Dermis lymphatic vessel endothelial cell (primary cell): Measurements from ENCODE around the gene MEOX1. TPM values are rescaled to one million over a fixed set of nuclear protein-coding genes. Genes with fewer than 3 reads are reported as not detected.

Experiments
- total RNA-seq: library from RNA; depleted of rRNA; stranded (reverse); fragments of >200 nt; gene quantifications from 2 replicates; pipeline ENCODE4 v1.2.1, GENCODE V29; 2014

MEOX1 gene
- total RNA-seq = under 0.01 and 0.09 TPM in 2 replicates

DNA sequence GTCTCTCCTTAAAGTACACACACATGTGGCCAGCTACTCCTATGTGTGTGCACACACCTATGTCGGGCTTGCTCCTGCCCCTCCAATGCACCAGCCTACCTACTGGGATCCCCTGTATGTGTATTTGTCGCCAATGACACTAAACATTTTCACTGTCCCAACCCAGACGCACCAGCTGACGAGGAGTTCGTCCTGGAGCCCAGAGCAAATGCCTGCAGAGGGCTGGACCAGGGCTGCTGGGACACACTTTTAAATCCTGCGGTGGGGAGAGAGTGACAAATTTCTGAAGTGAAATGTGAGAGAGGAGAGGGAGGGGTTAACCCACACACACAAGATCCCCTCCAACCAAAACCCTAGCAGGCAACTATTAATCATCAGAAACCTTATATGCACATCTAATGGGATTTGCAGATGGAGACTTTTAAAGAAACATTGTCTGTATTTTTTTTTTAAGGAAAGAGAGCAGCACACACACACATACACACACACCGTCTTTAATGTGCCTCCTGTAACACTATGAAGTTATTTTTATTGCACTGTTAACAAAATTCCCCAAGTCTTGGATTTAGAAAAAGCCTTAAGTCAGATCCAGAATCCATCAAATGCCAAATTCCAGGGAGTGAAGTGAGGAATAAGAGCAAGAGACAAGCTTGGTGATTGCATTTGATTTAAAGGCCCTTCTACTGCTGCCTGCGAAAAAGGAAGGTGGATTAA lies at the start of gene MEOX1:
Gene MEOX1 (minus strand): TSS at position 224 of the 714 bp plus-strand sequence. CDS start 388 bp downstream, outside the sequence.

Other genes starting within 250 kb of the MEOX1 start
- gene DHX8, start 177.9 kb downstream of the MEOX1 start, total RNA-seq = 42.5 and 44.4 TPM in 2 replicates
- gene ETV4, start 115.6 kb downstream of the MEOX1 start, total RNA-seq = 1.1 and 4.9 TPM in 2 replicates
- not detected in 2 replicates for gene SOST, start 96.9 kb upstream of the MEOX1 start, total RNA-seq
- 47.6 and 73.7 TPM in 2 replicates for gene DUSP3, start 117.1 kb upstream of the MEOX1 start, total RNA-seq
- gene CFAP97D1, start 118.5 kb upstream of the MEOX1 start, total RNA-seq = not detected in 2 replicates
- 0.95 and 1.2 TPM in 2 replicates for gene MPP3, start 171.2 kb upstream of the MEOX1 start, total RNA-seq
- under 0.01 and 0.17 TPM in 2 replicates for gene CD300LG, start 185.3 kb upstream of the MEOX1 start, total RNA-seq
- under 0.01 and 0.11 TPM in 2 replicates for gene MPP2, start 245.6 kb upstream of the MEOX1 start, total RNA-seq